Stimulated activated CD4-positive, alpha-beta T cell treated with anti-CD3 and anti-CD28 coated beads, TNF-alpha, amount 100 ng/mL, for 48 hours (primary cell): ENCODE measurements around the gene KTI12.
"Not testable (repeated sequence)": the region's sequence is repeated elsewhere in the genome, so short reads cannot be mapped to it uniquely, and the experiment has no call there.

Source experiments
- DNase-seq, 3 donors: peaks; one replicate each; pipeline ENCODE4 v3.0.0-alpha.2; 2020; ENCODE audit warnings: low read depth in 3 of 3

The KTI12 gene

GRCh38 chr1:52037909-52038308 lies 4.3 kb upstream of the KTI12 start:
- DNase-seq = no peak

GRCh38 chr1:52037402-52037814 lies 3.8 kb upstream of the KTI12 start:
- no peak for DNase-seq

- DNase-seq = no peak
Measured at GRCh38 chr1:52034050-52034384, 407 bp upstream of the KTI12 start.

- no peak for DNase-seq
Measured at GRCh38 chr1:52032785-52033131, 852 bp downstream of the KTI12 start.

- no peak for DNase-seq
Measured at GRCh38 chr1:52032124-52032784, 1.4 kb downstream of the KTI12 start.

- DNase-seq = not testable (repeated sequence)
Measured at GRCh38 chr1:52028839-52029238, 4.8 kb downstream of the KTI12 start.

- no peak for DNase-seq
Measured at GRCh38 chr1:52028328-52028727, 5.3 kb downstream of the KTI12 start.

- no peak for DNase-seq
Measured at GRCh38 chr1:52026278-52026677, 7.3 kb downstream of the KTI12 start.

GRCh38 chr1:52022133-52022532 lies 11.5 kb downstream of the KTI12 start:
- DNase-seq = no peak

GRCh38 chr1:52008071-52008809 lies 25.4 kb downstream of the KTI12 start:
- DNase-seq = no peak

GRCh38 chr1:52007215-52008002 lies 26.2 kb downstream of the KTI12 start:
- DNase-seq = no peak

- DNase-seq = not testable (repeated sequence)
Measured at GRCh38 chr1:52006081-52006553, 27.5 kb downstream of the KTI12 start.

- not testable (repeated sequence) for DNase-seq
Measured at GRCh38 chr1:52005548-52005947, 28.1 kb downstream of the KTI12 start.

GRCh38 chr1:52003877-52004276 lies 29.7 kb downstream of the KTI12 start:
- DNase-seq = no peak

- DNase-seq = peak; percentile 5 to 76 (median 41)
Measured at GRCh38 chr1:52002038-52002917, 31.3 kb downstream of the KTI12 start.

- DNase-seq = no peak
Measured at GRCh38 chr1:51998701-51999100, 34.9 kb downstream of the KTI12 start.

- DNase-seq = no peak
Measured at GRCh38 chr1:51997974-51998382, 35.6 kb downstream of the KTI12 start.

GRCh38 chr1:51990478-51990965 lies 43.1 kb downstream of the KTI12 start, which contains the start of gene RAB3B:
Gene RAB3B, minus strand, starts transcription at chr1:51990700. Its CDS starts 13,583 bp downstream, at chr1:51977117.
- DNase-seq = peak; percentile 59 to 75 (median 70)

GRCh38 chr1:51989582-51990477 lies 43.8 kb downstream of the KTI12 start:
- DNase-seq = no peak

GRCh38 chr1:51988254-51988653 lies 45.4 kb downstream of the KTI12 start:
- no peak for DNase-seq
